Stimulated activated CD4-positive, alpha-beta T cell treated with anti-CD3 and anti-CD28 coated beads, Interleukin-2, amount 100 ng/mL, for 48 hours (primary cell): Measurements from ENCODE around the gene ADORA2A.
A peak's percentile ranks its signal among the peaks of the same experiment; 100 is the strongest.

Experiments
- DNase-seq, 2 donors: peaks; one replicate each; pipeline ENCODE4 v3.0.0-alpha.2; 2020

ADORA2A gene

DNA sequence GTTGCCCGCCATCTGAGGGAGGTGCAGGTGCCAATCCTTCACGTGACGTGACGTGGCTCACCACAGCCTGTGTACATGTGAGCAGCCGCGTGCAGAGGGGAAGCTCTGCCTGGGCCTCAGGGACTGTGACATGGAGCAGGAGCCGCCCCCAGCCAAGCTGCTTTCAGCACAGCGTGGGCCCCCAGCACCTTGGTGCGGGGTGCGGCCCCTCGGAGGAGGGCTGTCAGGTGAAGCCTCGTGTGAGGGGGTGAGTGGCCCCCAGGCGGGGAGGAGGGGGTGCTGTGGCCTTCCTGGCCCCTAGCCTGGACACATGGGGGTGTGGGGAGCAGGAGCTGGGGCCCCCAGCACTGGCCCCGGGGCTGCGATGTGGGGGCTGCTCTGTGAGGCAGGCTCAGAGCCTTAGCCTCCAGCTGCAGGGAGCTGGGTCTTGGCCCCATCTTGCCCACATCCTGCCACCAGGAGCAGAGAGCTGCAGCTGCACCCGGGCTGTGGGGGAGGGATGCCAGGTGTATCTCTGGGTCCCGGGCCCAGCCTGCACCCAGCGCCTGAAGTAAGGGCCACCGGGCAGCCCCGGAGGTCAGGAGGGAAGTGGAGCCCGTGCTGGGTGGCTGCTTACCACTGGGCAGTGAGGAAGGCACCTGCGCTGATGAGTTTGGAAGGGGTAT lies at the start of gene ADORA2A:
Gene ADORA2A, plus strand, starts transcription at position 100 of the 665 bp plus-strand sequence. CDS start 5,806 bp downstream, outside the sequence.
- peak; percentile 58 to 72 for DNase-seq

DNA sequence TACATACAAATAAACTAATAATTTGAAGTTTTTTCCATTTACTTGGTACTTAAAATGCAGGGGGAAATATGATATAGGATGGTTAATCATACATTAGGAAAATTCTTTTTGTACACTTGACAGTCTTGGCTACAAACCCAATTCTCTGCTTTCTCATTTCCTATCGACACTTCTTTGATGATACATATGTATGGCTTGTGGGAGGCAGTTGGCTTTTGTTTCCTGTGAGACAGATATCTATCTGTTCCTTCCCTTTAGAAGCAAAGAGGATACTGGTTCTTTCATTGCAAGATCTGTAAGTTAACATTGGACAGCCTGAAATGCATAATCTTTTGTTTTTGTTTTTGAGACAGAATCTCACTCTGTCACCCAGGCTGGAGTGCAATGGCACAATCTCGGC lies 47.9 kb upstream of the ADORA2A start:
- no peak for DNase-seq

DNA sequence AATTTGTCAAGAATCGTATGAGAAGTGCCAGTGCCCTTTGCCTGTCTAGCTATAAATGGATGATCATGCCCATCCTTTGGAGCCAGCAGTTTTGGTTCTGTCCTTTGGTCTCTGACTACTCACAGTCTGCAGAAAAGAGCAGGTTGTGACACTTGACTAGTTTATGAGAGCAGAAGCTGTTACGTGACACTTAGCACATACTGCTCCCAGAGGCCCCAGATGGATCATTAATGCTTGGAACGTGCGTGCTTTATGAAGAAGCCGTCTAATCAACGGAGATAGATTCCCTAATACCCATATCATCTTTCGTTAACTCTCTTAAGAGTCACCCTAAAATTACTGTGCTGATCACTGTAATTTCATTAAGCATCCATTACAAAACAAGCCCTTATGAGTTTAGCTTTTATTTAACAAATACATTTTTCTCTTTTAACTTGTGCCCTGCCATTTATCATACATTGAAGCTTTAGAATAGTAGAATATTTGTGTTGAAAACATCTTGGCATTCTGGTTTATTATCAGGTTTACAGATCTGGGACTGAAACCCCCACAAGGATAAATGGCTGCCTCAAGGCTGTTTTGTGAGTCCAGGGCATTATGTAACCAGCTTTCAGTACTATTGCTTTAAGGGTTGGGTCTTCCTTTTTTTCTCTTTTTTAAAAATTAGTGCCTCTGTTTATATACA lies 47.0 kb upstream of the ADORA2A start:
- DNase-seq: no peak

DNA sequence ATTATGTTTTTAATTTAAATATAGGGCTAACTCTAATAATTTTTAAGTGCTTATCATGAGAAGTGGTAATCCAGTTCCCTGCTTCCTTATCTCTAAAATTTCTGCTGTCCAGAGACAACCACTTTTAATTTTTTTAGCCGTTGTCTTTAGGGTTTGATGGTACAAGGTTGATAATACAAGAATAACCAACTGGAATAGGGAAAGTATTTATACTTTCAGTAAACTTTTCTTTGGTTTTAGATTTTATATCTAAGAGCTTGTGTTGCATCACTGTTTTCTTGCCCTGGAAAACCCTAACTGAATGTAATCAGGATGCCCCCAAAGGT lies 46.5 kb upstream of the ADORA2A start:
- DNase-seq: no peak

DNA sequence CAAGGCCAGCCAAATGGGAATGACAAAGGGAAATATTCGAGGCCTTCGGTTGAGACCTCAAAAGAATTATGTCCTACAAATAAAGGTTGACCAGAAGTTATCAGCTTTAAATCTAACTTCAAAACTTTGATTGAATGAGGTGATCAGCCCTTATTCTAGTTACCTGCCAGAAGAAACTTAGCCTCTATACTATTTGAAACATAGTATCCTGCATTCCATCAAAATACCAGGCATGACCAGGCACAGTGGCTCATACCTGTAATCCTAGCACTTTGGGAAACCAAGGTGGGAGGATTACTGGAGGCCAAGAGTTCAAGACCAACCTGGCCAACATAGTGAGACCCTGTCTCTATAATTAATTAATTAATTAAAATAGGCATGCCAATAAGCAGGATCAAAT lies 44.3 kb upstream of the ADORA2A start:
- DNase-seq: no peak

DNA sequence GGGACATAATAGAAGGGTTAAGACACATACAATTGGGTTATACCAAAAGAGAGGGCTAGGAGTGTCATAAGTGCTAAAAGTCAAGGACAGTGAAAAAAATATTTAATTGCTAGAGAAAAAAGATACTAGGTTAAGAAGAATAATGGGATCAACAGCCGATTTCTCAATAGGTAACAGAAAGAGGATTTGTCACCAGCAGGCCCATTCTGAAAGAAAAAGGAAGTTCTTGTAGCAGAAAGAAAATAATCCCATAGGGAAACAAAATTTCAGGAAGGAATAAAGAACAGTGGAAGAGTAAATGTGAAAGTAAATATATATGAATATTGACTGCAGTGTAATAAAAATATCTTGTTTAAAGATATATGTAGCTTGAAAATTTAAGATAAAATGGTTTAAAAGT lies 43.3 kb upstream of the ADORA2A start:
- DNase-seq: no peak

DNA sequence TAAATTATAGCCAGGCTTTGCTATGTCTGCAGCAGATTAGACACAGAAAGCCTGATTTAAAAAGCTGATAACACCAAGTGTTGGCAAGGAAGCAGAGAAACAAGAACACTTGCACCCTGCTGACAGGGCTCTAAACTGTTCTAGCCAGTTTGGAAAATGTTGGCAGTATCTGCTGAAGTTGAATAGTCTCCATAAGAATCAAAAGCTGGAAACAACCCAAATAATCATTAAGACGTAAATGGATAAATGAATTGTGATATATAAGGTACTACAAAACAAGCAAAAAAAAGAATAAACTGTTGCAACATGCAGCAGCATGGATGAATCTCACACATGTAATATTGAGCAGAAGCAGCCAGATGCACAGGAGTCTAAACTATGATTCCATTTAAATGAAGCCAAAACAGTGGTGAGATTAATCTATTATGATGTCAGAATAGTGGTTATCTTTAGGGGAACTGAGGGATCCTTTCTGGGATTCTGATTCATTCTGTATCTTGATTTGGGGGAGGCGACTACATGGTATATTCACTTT lies 40.4 kb upstream of the ADORA2A start:
- DNase-seq: no peak

DNA sequence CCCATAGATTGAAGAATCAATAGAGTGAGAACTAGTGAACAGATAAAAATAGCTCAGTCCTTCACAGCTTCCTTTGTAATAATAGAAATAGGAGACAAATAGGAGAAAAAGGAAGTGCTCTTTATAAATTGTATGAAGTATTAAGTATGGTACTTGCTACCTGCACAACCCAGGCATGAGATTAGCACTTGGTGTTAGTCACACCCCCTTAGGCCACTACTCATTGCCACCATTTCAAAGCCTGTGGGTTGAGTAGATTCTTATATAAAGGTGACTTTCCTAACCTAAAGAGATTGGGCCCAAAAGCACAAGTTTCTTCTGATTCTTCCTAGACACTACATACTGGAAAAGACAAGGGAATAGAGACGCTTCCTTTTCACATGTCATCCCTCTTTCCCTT lies 37.7 kb upstream of the ADORA2A start:
- DNase-seq: no peak

DNA sequence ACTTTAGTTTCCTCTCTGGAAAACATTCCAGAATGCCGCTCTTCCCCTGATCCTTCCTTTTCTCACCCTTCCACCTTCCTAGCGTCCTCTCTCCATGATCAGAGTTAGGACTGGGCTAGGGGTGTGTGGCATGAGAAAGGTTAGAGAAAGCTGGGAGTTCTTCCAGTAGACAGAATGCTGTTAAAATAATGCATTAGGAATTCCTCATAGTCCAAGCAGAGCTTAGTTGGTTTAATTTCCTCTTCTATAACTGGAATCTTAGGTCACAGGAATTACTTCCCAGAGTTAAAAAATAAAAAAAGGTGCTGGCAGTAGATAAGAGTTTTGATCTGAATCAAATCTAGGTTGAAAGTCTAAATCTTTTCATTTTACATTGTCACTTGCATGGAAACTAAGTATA lies 37.2 kb upstream of the ADORA2A start:
- DNase-seq: no peak

DNA sequence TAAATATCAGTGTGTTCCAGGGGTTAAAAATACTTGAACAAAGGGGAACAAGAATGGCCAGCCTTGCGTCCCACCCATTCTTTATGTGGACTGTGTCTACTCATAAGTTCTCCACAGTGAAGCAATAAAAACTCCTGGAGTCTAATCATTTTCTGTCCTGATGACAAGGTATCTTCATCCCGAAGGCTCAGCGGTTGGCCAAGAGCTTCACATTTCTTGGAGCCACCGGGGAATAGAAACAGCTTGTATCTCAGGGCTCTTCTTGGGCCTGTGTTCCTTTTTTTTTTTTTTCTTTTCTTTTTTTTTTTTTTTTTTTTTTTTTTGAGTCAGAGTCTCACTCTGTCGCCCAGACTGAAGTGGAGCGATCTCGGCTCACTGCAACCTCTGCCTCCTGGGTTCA lies 36.8 kb upstream of the ADORA2A start:
- DNase-seq: no peak

DNA sequence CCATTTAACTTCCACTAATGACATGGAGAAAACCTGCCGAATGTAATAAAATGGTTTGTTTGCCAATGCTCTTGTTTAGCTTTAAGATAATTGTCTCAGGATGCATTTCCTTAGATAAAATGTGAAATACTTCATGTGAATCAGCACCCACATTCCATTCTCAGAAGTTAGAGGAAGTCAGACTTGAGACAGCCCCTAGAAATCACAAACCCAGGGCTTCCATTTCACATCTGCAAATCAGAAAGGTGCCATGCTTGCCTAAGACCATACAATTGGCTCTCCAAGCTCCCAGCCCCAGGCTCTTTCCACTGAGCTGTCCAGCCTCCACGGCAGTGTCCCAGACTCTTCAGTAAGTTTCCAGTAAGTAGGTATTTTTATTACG lies 35.6 kb upstream of the ADORA2A start:
- DNase-seq: no peak

DNA sequence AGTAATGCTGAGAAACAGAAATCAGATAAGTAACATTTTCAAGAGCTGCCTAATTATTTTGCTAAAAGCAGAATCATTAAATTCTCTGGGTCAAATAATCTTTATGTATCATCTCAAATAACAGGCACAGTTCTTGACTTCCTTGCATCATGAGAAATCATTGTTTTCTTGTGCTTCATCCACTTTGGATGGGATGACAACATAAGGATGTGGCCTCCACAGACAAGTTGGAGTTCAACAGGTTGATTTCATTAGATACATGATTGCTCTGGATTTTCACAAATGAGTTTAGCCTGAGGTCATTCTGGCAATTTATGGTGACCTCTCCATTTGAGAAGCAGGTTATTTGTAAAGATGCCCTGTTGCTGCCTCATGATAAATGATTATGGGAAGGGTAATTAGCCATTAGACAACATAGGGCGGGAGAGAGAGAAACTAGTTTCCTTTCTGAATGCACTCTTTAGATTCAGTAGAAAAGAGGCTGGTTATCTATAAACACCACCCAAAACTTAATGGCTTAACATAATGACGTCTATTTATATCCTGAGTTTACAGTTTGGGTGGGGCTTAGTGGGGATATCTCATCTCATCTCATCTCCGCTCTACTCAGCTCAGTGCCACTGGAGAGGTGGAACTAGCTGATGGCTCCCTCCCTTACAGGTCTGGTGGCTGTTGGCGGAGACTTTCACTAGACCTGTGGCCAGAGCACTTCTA lies 35.0 kb upstream of the ADORA2A start:
- DNase-seq: no peak

DNA sequence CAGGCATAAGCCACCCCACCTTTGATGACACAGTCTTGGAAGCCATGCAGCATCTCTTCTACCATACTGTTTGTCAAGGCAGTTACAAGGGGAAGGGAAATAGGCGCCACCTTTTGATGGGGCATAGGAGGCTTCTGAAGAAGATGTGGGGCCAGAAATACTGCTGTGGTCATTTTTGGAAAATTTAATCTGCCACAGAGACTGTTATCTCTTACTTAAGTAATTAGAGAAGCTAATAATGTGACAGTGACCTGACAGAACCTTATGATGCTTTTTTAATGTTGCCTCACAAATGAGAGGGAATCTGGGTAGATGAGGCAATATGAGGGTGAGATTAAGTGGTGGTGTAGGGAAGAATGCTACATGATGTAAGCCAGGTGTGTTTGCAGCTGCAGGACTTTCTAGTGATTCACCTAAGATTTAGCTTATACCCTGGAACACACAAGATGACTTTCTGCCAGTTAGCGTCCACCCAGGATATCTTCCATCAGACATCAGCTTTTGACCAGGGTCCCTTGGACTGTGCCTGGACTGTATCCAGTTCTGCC lies 34.3 kb upstream of the ADORA2A start:
- no peak for DNase-seq

DNA sequence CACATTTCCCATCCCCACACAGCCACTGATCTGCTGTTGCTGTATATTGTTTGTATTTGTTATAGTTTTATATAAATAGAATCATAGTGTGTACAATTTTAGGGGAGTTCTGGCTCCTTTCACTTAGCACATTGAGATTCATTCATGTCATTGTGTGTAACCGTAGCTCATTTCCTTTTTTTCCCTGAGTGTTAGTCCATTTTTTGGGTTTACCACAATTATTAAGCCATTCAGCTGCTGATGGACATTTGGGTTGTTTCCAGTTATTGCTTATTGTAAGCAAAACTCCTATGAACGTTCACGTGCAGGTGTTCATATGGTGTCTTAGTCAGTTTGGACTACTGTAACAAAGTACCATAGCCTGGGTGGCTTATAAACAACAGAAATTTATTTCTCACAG lies 33.6 kb upstream of the ADORA2A start:
- no peak for DNase-seq

DNA sequence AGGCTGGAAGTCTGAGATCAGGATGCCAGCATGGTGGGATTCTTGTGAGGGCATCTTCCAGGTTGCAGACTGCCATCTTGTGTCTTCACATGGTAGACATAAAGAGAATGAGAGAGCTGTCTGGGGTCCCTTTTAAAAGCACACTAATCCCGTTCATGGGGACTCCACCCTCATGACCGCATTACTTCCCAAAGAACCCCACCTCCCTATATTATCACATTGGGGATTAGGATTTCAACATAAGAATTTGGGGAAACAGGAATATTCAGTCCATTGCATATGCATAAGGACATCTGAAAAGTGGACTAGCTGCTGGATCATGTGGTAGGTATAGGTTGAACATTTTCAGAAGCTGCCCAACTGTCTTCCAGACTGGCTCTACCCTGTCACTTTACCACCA lies 33.1 kb upstream of the ADORA2A start:
- DNase-seq: no peak

DNA sequence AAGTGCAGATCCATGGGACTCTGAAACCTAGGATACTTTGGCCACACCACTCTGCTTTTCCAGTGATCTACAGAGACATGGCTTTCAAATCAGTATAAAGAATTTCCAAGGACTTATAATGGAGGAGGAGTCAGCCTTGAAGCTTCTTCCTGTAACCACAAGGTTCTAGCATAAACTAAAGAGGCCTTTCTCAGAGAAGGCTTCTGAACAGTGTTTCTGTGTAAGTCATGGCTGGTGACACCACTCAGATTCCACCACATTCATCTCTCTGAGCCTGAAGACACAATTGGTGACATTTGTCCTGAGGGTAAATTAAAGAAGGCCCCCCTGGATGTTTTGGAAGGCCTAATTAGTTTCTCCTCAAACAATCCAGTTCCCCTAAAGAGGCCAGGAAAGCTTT lies 29.0 kb upstream of the ADORA2A start:
- no peak for DNase-seq

DNA sequence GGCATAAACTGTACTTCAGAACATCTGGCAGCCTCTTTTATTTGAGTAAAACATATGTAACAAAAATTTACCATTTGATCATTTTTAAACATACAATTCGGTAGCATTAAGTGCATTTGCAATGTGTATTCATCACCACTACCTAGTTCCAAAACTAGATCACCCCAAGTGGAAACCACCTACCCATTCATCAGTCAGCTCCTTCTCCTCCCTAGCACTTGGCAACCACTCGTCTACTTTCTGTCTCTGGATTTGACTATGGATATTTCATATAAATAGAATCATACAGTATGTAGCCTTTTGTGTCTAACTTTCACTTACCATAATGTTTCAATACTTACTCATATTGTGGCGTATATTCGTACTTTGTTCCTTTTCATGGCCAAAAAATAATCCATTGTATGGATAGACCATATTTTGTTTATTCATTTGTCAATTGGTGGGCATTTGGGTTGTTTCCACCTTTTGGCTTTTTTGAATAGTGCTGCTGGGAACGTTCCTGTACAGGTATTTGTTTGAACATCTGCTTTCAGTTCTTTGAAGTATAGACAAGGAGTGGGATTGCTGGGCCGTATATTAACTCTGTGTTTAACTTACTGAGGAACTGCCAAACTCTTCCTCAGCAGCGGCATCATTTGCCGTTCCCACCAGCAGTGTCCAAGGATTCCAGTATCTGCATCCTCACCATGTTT lies 27.2 kb upstream of the ADORA2A start:
- no peak for DNase-seq

DNA sequence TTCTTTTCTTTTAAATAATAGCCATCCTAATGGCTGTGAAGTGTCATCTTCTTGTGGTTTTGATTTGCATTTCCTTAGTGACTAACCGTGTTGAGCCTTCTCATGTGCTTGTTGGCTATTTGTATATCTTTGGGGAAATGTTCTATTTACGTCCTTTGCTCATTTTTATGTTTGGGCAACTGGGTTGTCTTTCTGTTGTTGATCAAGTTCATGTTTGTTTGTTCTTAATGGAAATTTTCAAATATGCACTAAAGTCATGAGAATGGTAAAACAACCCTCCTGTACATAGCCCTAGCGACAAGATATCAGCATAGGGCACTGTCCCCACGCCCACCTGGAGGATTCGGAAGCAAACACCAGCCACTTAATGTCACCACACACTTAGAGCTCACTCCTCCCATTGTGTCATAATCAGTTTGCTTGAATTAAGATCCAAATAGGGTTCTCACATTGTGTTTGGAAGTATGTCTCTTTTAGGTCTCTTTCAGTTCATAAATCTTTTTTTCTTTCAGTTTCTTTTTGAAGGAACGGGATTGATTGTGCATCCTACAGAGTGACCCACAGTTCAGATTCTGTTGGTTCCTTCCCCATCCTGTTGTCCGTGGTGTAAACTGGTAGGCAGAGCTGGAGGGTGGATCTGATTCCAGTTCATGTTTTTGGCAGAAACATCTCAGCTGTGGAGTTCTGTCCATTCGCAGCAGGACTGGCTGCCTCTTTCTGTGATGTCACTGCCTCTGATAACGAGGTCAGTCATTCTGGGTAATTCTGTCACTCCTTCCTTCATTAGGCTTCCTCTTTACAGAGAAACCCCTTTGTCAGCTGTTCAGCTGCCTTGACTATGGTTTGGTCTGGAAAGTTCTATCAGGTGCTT lies 26.4 kb upstream of the ADORA2A start:
- no peak for DNase-seq

DNA sequence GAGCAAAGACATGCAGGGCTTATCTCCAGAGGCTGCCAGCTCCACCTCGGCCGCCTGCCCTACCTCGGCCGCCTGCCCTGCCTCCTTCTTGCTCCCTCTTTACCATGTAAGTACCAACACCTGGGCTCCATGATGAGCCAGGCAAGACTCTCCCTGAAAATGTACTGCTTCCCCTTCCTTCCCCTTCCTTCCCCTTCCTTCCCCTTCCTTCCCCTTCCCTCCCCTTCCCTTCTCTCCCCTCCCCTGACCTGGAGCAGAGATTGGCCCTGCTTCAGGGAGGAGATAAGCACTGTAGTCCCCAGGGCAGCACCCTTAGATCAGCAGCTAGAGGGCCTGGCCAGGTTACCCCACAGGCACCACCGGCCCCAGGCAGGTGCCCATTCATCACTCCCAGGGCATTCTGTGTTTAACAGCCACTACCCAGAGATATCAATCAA lies 25.4 kb upstream of the ADORA2A start:
- DNase-seq: no peak

DNA sequence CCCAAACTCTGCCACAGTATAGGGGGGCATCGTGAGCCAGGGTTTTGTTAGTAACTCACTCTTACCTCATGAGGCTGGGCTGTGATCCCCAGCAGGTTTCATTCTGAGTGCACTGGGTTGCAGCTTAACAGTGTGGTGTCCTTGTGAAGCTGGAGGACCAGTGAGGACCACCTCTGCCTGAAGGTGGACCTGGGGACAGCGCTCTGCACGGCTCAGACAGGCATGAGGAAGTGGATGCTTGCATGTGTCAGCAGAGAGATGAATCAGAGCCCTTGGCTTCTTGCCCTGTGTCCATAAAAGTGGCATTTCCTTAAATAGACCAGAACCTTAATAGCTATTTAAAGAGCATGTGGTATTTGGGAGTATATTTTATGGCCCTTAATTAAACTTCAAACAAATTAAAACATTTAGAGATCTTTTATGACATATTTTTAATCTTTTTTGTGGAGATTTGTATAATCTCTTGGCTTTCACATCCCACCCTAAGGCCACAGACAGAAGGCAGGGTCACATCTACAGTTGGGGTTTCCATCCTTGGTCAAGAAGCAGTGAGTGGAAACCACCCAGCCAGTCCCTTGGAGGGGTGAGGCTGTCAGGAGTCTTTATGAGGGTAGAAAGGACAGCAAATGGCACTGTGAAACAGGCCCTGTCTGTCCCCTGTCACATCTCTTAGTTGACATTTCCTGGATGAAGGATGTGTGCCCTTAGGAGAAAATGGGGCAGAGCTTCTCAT lies 24.8 kb upstream of the ADORA2A start:
- no peak for DNase-seq

DNA sequence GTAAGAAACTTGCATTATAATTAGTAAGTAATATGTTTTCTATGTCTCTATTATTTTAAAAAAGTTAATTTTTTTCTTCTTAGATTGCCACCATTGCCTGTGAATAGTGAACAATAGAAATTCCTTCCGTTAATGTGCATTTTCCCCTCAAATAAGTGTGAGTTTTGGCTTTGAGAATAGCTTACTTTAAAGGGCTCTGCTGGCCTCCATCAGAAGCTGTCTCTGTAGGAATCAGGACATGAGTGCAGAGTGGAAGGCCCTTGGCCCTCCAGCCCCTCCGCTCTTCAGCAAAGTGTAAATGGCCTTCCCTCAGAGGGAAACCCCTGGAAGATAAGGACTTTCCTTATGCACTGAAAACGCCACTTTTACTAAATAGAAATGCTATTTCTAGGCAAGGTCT lies 24.1 kb upstream of the ADORA2A start:
- no peak for DNase-seq
